ENCODE results near the gene GRN.

The GRN gene

DNA sequence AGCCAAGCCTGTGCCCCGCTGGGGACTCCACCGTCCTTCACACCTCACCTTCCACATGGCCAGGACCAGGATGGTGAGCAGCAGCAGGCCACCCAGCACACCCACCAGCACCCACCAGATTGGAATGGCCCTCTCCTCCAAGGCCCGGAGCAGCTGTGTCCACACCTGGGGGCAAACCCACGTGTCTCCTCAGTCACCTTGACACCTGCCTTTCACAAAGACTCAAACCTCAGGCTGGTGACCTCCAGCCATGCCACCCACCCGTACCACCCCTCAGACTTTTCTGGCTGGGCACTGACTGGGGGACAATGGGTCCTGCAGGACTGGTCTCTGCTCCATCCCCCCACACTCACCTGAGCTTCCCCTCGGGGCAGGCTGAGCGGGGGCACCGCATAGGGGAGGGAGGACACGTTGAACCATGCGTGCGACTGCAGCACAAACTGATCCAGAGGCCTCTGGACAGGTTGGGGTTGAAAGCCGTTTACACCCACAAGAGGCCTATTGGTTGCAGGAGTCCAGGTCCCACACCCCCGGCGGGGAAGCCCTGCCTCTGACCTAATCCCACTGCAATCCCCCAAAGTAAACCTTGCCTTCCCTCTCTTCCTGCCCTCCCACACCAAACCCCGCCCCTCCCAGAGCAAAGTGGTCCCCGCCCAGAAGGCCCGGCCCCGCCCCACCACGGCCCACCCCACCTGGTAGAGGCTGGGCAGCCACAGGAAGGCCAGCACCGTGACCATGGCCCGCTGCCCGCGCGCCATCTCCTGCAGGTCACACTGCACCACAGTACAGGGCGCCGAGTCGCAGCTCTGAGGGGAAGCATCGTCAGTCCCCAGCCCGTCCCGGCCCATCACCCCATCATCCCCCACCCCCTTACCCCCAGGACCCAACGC, 29.4 kb downstream of the GRN start:
- peaks cover 5% of the 10 kb centered on the region for H3K4me1 ChIP-seq (ENCODE audit: control insufficient read depth, insufficient read depth, low read length)
- H3K9me3 ChIP-seq (ENCODE audit: control insufficient read depth, low read length), result no peaks in the 10 kb centered on the region
- WGBS, 2 experiments, result 51 to 53% methylated on average over 31 of the region's 31 CpGs
- no peaks in the 10 kb centered on the region for H3K36me3 ChIP-seq (ENCODE audit: control insufficient read depth, insufficient read depth, low read length)
- no peak overlapping the region for H3K27ac ChIP-seq (ENCODE audit: insufficient read depth, low read depth, low read length, poor library complexity, severe bottlenecking)
- H3K4me3 ChIP-seq (ENCODE audit: insufficient read depth, low read depth, low read length), result no peak overlapping the region
- H3K27me3 ChIP-seq (ENCODE audit: control insufficient read depth, insufficient read depth, low read length, poor library complexity, severe bottlenecking), result no peaks in the 10 kb centered on the region

GRCh38 chr17:44375196-44376017, 30.3 kb downstream of the GRN start:
- Histone ChIP-seq H3K4me1 (ENCODE audit: control insufficient read depth, insufficient read depth, low read length) (peaks cover 5% of the 10 kb centered on the region), H3K9me3 (ENCODE audit: control insufficient read depth, low read length) (no peaks in the 10 kb centered on the region), H3K4me3 (ENCODE audit: insufficient read depth, low read depth, low read length) (no peak overlapping the region), H3K27ac (ENCODE audit: insufficient read depth, low read depth, low read length, poor library complexity, severe bottlenecking) (no peak overlapping the region), H3K36me3 (ENCODE audit: control insufficient read depth, insufficient read depth, low read length) (no peaks in the 10 kb centered on the region), H3K27me3 (ENCODE audit: control insufficient read depth, insufficient read depth, low read length, poor library complexity, severe bottlenecking) (no peaks in the 10 kb centered on the region)
- 71 to 73% methylated on average over 22 of the region's 22 CpGs for WGBS, 2 experiments

GRCh38 chr17:44376124-44376523, 31.0 kb downstream of the GRN start:
- 53 to 57% methylated on average over 5 of the region's 5 CpGs for WGBS, 2 experiments
- Histone ChIP-seq H3K4me1 (ENCODE audit: control insufficient read depth, insufficient read depth, low read length) (peaks cover 5% of the 10 kb centered on the region), H3K27ac (ENCODE audit: insufficient read depth, low read depth, low read length, poor library complexity, severe bottlenecking) (no peak overlapping the region)

GRCh38 chr17:44376779-44377178, 31.7 kb downstream of the GRN start:
- Histone ChIP-seq H3K9me3 (ENCODE audit: control insufficient read depth, low read length) (no peaks in the 10 kb centered on the region), H3K4me3 (ENCODE audit: insufficient read depth, low read depth, low read length) (no peak overlapping the region), H3K36me3 (ENCODE audit: control insufficient read depth, insufficient read depth, low read length) (no peaks in the 10 kb centered on the region), H3K27me3 (ENCODE audit: control insufficient read depth, insufficient read depth, low read length, poor library complexity, severe bottlenecking) (no peaks in the 10 kb centered on the region), H3K27ac (ENCODE audit: insufficient read depth, low read depth, low read length, poor library complexity, severe bottlenecking) (no peak overlapping the region), H3K4me1 (ENCODE audit: control insufficient read depth, insufficient read depth, low read length) (peaks cover 5% of the 10 kb centered on the region)
- 93 to 94% methylated on average over 12 of the region's 12 CpGs for WGBS, 2 experiments

More at GRCh38 chr17:44376124-44376523, 31.0 kb downstream of the GRN start:
- H3K4me3 ChIP-seq (ENCODE audit: insufficient read depth, low read depth, low read length), result no peak overlapping the region
- no peaks in the 10 kb centered on the region for H3K36me3 ChIP-seq (ENCODE audit: control insufficient read depth, insufficient read depth, low read length)
- no peaks in the 10 kb centered on the region for H3K27me3 ChIP-seq (ENCODE audit: control insufficient read depth, insufficient read depth, low read length, poor library complexity, severe bottlenecking)
- no peaks in the 10 kb centered on the region for H3K9me3 ChIP-seq (ENCODE audit: control insufficient read depth, low read length)

DNA sequence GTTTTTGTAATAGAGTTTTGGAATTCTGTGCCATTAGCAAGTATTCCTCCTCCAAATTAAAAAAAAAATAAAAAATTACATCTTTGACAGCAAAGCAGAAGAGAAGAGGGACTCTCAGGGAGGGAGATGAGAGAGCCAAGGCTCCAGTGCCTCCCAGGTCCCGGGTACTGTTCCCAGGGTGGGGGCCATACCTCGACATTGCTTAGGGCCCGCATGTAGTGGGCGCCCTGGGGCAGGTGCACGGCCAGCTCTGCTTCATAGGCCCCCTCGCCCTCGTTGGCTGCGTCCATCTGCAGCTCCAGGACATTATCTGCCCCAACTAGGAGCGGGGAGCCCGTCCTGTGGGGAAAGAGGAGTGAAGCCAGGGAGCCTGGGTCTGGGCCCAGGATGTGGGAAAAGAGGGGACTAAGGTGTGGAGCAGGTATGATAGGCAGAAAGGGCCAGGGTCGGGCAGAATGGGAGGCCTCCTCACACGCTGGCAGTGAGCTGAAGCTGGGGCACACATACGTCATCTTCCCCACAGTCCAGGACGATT, 33.1 kb downstream of the GRN start:
- Histone ChIP-seq H3K36me3 (ENCODE audit: control insufficient read depth, insufficient read depth, low read length) (no peaks in the 10 kb centered on the region), H3K4me3 (ENCODE audit: insufficient read depth, low read depth, low read length) (no peak overlapping the region), H3K4me1 (ENCODE audit: control insufficient read depth, insufficient read depth, low read length) (peaks cover 5% of the 10 kb centered on the region), H3K27me3 (ENCODE audit: control insufficient read depth, insufficient read depth, low read length, poor library complexity, severe bottlenecking) (peaks cover 4% of the 10 kb centered on the region), H3K27ac (ENCODE audit: insufficient read depth, low read depth, low read length, poor library complexity, severe bottlenecking) (no peak overlapping the region), H3K9me3 (ENCODE audit: control insufficient read depth, low read length) (no peaks in the 10 kb centered on the region)
- 89 to 91% methylated on average over 14 of the region's 14 CpGs for WGBS, 2 experiments

GRCh38 chr17:44379887-44380286, 34.8 kb downstream of the GRN start:
- Histone ChIP-seq H3K4me3 (ENCODE audit: insufficient read depth, low read depth, low read length) (no peak overlapping the region), H3K36me3 (ENCODE audit: control insufficient read depth, insufficient read depth, low read length) (no peaks in the 10 kb centered on the region), H3K9me3 (ENCODE audit: control insufficient read depth, low read length) (no peaks in the 10 kb centered on the region), H3K27me3 (ENCODE audit: control insufficient read depth, insufficient read depth, low read length, poor library complexity, severe bottlenecking) (peaks cover 20% of the 10 kb centered on the region), H3K27ac (ENCODE audit: insufficient read depth, low read depth, low read length, poor library complexity, severe bottlenecking) (no peak overlapping the region), H3K4me1 (ENCODE audit: control insufficient read depth, insufficient read depth, low read length) (peaks cover 7% of the 10 kb centered on the region)
- 92% methylated on average over 10 of the region's 10 CpGs for WGBS, 2 experiments

- peaks cover 27% of the 10 kb centered on the region for H3K27me3 ChIP-seq (ENCODE audit: control insufficient read depth, insufficient read depth, low read length, poor library complexity, severe bottlenecking)
- WGBS, 2 experiments, result 86 to 88% methylated on average over 9 of the region's 9 CpGs
Observed at GRCh38 chr17:44380767-44381166, 35.7 kb downstream of the GRN start.

DNA sequence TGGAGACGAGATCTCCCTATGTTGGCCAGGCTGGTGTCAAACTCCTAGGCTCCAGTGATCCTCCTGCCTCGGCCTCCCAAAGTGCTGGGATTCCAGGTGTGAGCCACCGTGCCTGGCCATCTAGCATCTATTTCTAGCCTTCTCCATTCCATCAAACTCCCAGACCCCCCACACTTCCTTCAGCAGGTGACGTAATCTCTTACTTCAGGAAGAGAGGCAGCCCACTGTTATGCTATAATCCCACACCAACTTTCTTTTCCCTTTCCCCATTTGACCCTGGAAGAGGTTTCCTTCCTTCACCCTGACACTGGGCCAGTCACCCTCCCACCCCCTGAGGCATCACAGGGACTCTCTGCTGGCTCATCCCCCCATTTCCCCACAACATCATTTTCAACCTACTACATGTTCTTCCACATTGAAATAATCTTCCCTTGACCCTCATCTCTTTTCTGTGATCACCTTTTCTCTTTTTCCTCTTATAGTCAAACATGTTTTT, 36.8 kb downstream of the GRN start:
- no peaks in the 10 kb centered on the region for H3K9me3 ChIP-seq (ENCODE audit: control insufficient read depth, low read length)
- H3K27ac ChIP-seq (ENCODE audit: insufficient read depth, low read depth, low read length, poor library complexity, severe bottlenecking), result no peak overlapping the region
- H3K4me1 ChIP-seq (ENCODE audit: control insufficient read depth, insufficient read depth, low read length), result peaks cover 7% of the 10 kb centered on the region
- no peaks in the 10 kb centered on the region for H3K36me3 ChIP-seq (ENCODE audit: control insufficient read depth, insufficient read depth, low read length)
- peaks cover 36% of the 10 kb centered on the region for H3K27me3 ChIP-seq (ENCODE audit: control insufficient read depth, insufficient read depth, low read length, poor library complexity, severe bottlenecking)
- 90 to 92% methylated on average over 4 of the region's 4 CpGs for WGBS, 2 experiments
- H3K4me3 ChIP-seq (ENCODE audit: insufficient read depth, low read depth, low read length), result no peak overlapping the region

More at GRCh38 chr17:44380767-44381166, 35.7 kb downstream of the GRN start:
- H3K4me3 ChIP-seq (ENCODE audit: insufficient read depth, low read depth, low read length), result no peak overlapping the region
- no peaks in the 10 kb centered on the region for H3K36me3 ChIP-seq (ENCODE audit: control insufficient read depth, insufficient read depth, low read length)
- H3K9me3 ChIP-seq (ENCODE audit: control insufficient read depth, low read length), result no peaks in the 10 kb centered on the region
- no peak overlapping the region for H3K27ac ChIP-seq (ENCODE audit: insufficient read depth, low read depth, low read length, poor library complexity, severe bottlenecking)
- peaks cover 7% of the 10 kb centered on the region for H3K4me1 ChIP-seq (ENCODE audit: control insufficient read depth, insufficient read depth, low read length)

GRCh38 chr17:44382917-44383316, 37.8 kb downstream of the GRN start:
- H3K4me3 ChIP-seq (ENCODE audit: insufficient read depth, low read depth, low read length), result no peak overlapping the region
- peaks cover 7% of the 10 kb centered on the region for H3K4me1 ChIP-seq (ENCODE audit: control insufficient read depth, insufficient read depth, low read length)
- no peaks in the 10 kb centered on the region for H3K36me3 ChIP-seq (ENCODE audit: control insufficient read depth, insufficient read depth, low read length)
- H3K9me3 ChIP-seq (ENCODE audit: control insufficient read depth, low read length), result no peaks in the 10 kb centered on the region
- 91 to 92% methylated on average over 6 of the region's 6 CpGs for WGBS, 2 experiments
- peaks cover 36% of the 10 kb centered on the region for H3K27me3 ChIP-seq (ENCODE audit: control insufficient read depth, insufficient read depth, low read length, poor library complexity, severe bottlenecking)
- no peak overlapping the region for H3K27ac ChIP-seq (ENCODE audit: insufficient read depth, low read depth, low read length, poor library complexity, severe bottlenecking)

- peaks cover 36% of the 10 kb centered on the region for H3K27me3 ChIP-seq (ENCODE audit: control insufficient read depth, insufficient read depth, low read length, poor library complexity, severe bottlenecking)
- H3K9me3 ChIP-seq (ENCODE audit: control insufficient read depth, low read length), result no peaks in the 10 kb centered on the region
- WGBS, 2 experiments, result 93 to 95% methylated on average over 15 of the region's 15 CpGs
- no peak overlapping the region for H3K27ac ChIP-seq (ENCODE audit: insufficient read depth, low read depth, low read length, poor library complexity, severe bottlenecking)
- no peaks in the 10 kb centered on the region for H3K36me3 ChIP-seq (ENCODE audit: control insufficient read depth, insufficient read depth, low read length)
- peaks cover 7% of the 10 kb centered on the region for H3K4me1 ChIP-seq (ENCODE audit: control insufficient read depth, insufficient read depth, low read length)
- no peak overlapping the region for H3K4me3 ChIP-seq (ENCODE audit: insufficient read depth, low read depth, low read length)
Observed at GRCh38 chr17:44383363-44383762, 38.3 kb downstream of the GRN start.
